Mesendoderm (in vitro differentiated cells): ENCODE results near the gene PYGL.
A peak's percentile ranks its signal among the peaks of the same experiment; 100 is the strongest.

Experiments used
- DNase-seq: peaks from one replicate; pipeline ENCODE4 v3.0.0; 2013
- H2AK5ac ChIP-seq: 2 replicates; pipeline ENCODE4 v1.6.1; 2013; ENCODE audit warnings: low read length, inconsistent platforms
- H2BK120ac ChIP-seq: 2 replicates; pipeline ENCODE4 v1.6.1; 2013; ENCODE audit warnings: low read depth, mild to moderate bottlenecking, low read length, moderate library complexity, mixed read lengths
- H2BK15ac ChIP-seq: replicated peaks from 2 replicates; pipeline ENCODE4 v1.6.1; 2013; ENCODE audit warnings: low read depth, mild to moderate bottlenecking, moderate library complexity
- H2BK5ac ChIP-seq: 2 replicates; pipeline ENCODE4 v1.6.1; 2013; ENCODE audit warnings: low read length, inconsistent platforms
- H3K18ac ChIP-seq: 2 replicates; pipeline ENCODE4 v1.6.1; 2013; ENCODE audit warnings: mild to moderate bottlenecking, low read length, mixed read lengths
- H3K23ac ChIP-seq: one replicate; pipeline ENCODE4 v1.6.1; 2013; ENCODE audit warnings: low read length
- H3K27ac ChIP-seq: 2 replicates; pipeline ENCODE4 v1.5.1; 2013; ENCODE audit warnings: low read depth, mild to moderate bottlenecking, inconsistent platforms, low read length, moderate library complexity
- H3K27me3 ChIP-seq: 2 replicates; pipeline ENCODE4 v1.6.1; 2013; ENCODE audit warnings: low read length, control low read depth, mild to moderate bottlenecking, inconsistent platforms; ENCODE audit not compliant: insufficient read depth, poor library complexity
- H3K36me3 ChIP-seq: 2 replicates; pipeline ENCODE4 v1.6.1; 2013; ENCODE audit warnings: low read length, inconsistent platforms; ENCODE audit not compliant: control insufficient read depth, insufficient read depth
- H3K4ac ChIP-seq: one replicate; pipeline ENCODE4 v1.6.1; 2013; ENCODE audit warnings: low read depth, mild to moderate bottlenecking, low read length, moderate library complexity
- H3K4me1 ChIP-seq: 2 replicates; pipeline ENCODE4 v1.6.1; 2013; ENCODE audit warnings: low read depth, low read length, inconsistent platforms; ENCODE audit not compliant: control insufficient read depth
- H3K4me2 ChIP-seq: 2 replicates; pipeline ENCODE4 v1.6.1; 2013; ENCODE audit warnings: low read length
- H3K4me3 ChIP-seq: 2 replicates; pipeline ENCODE4 v1.5.1; 2013; ENCODE audit warnings: mild to moderate bottlenecking, low read length
- H3K56ac ChIP-seq: one replicate; pipeline ENCODE4 v1.6.1; 2013; ENCODE audit warnings: low read length
- H3K79me1 ChIP-seq: 2 replicates; pipeline ENCODE4 v1.6.1; 2013; ENCODE audit warnings: low read length, inconsistent platforms
- H3K79me2 ChIP-seq: 2 replicates; pipeline ENCODE4 v1.6.1; 2013; ENCODE audit warnings: mild to moderate bottlenecking, low read length; ENCODE audit not compliant: control insufficient read depth, insufficient read depth
- H3K9ac ChIP-seq: 2 replicates; pipeline ENCODE4 v1.6.1; 2013; ENCODE audit warnings: low read length, inconsistent platforms
- H4K5ac ChIP-seq: one replicate; pipeline ENCODE4 v1.6.1; 2013; ENCODE audit warnings: low read length
- H4K8ac ChIP-seq: one replicate; pipeline ENCODE4 v1.6.1; 2013; ENCODE audit warnings: low read depth, mild to moderate bottlenecking, control low read depth, low read length, moderate library complexity
- WGBS: extraction: QIAGEN DNeasy Blood & Tissue Kit; methylation state at CpG from one replicate; pipeline ENCODE4 v1.1.7; 2013; ENCODE audit warnings: low lambda C conversion rate, missing lambda C conversion rate; ENCODE audit not compliant: insufficient coverage; ENCODE audit errors: extremely low coverage; 5-methylcytosine and 5-hydroxymethylcytosine counted together

PYGL gene

DNA sequence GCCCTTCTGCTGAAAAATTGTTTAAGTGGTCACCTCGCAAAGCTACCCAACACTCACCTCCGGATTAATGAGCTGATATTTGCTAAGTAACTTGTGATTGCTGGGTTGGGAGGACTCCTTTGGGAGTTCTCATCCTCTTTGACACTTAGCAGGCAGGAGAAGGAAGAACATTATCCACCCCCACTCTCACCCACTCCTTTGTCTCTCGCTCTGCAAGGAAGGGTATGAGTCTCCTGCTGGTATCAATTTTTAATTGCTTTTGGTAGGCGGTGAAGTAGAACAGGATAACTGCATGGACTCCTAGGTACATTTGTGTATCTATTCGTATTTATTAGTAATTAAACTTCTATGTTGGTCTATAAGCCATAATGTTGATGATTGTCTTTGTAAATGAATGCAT is 79.3 kb downstream of the PYGL start:
- Histone ChIP-seq H3K56ac (no peak overlapping the region), H4K5ac (no peak overlapping the region), H3K4me1 (peaks cover 9% of the 10 kb centered on the region), H3K9ac (no peak overlapping the region), H3K18ac (no peak overlapping the region), H3K4me3 (no peak overlapping the region), H2BK120ac (no peak overlapping the region), H3K27ac (no peak overlapping the region), H4K8ac (no peak overlapping the region), H3K36me3 (no peaks in the 10 kb centered on the region), H3K23ac (no peak overlapping the region), H3K4ac (no peak overlapping the region), H3K4me2 (no peak overlapping the region), H3K79me1 (no peaks in the 10 kb centered on the region), H2BK15ac (no peak overlapping the region), H3K27me3 (no peaks in the 10 kb centered on the region), H2BK5ac (no peak overlapping the region), H3K79me2 (no peaks in the 10 kb centered on the region), H2AK5ac (no peak overlapping the region)
- no CpG with 5 or more reads among the region's 5 CpGs for WGBS
- DNase-seq = no peak

DNA sequence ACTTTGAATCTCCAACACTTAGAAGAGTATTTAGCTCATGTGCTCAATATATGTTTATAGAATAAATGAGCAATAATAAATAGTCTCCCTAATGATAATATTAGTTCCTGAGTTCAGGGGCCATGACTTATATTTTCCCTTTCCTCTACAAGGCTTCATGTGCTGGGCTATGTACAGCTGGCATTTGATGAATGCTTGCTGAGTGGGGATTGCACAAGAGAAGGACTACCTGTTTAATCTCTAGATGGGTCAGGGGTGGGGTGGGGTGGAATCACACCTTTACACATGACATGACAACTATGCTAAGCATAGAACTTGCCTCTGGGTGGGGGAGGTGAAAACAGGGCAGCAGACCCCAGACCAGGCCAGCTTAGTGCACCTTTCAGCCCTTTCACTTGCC is 80.0 kb downstream of the PYGL start:
- H3K18ac ChIP-seq = no peak overlapping the region
- H3K56ac ChIP-seq = no peak overlapping the region
- no peaks in the 10 kb centered on the region for H3K79me2 ChIP-seq
- H3K27ac ChIP-seq = no peak overlapping the region
- H2BK120ac ChIP-seq = no peak overlapping the region
- no peak overlapping the region for H3K4ac ChIP-seq
- no peaks in the 10 kb centered on the region for H3K36me3 ChIP-seq
- H2AK5ac ChIP-seq = no peak overlapping the region
- H4K5ac ChIP-seq = no peak overlapping the region
- peaks cover 9% of the 10 kb centered on the region for H3K4me1 ChIP-seq
- H4K8ac ChIP-seq = no peak overlapping the region
- H3K9ac ChIP-seq = no peak overlapping the region
- H3K27me3 ChIP-seq = no peaks in the 10 kb centered on the region
- no peak for DNase-seq
- no peak overlapping the region for H3K4me2 ChIP-seq
- H3K4me3 ChIP-seq = no peak overlapping the region
- no peak overlapping the region for H2BK5ac ChIP-seq
- H3K79me1 ChIP-seq = no peaks in the 10 kb centered on the region
- H3K23ac ChIP-seq = no peak overlapping the region
- H2BK15ac ChIP-seq = no peak overlapping the region

DNA sequence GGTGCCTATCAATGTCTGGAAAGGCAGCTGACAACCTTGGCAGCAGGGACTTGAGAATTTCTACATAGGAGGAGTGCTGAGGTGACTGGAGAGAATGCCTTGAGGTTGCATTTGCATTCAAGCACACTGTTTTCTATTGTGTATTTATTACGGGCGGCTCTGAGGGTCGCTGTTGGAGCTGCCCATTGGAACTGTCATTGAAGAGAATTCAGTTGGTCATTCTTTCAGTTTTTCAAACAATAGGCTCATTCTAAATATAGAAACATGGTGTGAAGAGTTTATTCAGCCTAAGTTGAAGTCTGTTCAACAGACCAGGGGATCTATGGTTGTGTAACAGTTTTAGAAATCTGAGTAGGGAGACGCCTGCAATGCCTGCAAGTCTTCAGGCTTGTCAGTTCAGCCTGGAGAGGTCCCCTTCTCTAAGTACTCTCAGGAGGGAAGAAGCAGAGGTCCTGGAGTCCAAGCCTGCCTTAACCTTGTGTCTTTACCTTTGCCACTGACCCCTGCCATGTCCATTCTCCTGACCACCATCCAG is 82.2 kb downstream of the PYGL start:
- Histone ChIP-seq H3K4me2 (no peak overlapping the region), H3K56ac (no peak overlapping the region), H3K18ac (no peak overlapping the region), H3K23ac (no peak overlapping the region), H3K4ac (no peak overlapping the region), H3K4me1 (peaks cover 9% of the 10 kb centered on the region), H2BK5ac (no peak overlapping the region), H3K27me3 (no peaks in the 10 kb centered on the region), H3K27ac (no peak overlapping the region), H3K36me3 (no peaks in the 10 kb centered on the region), H4K5ac (no peak overlapping the region), H3K79me2 (no peaks in the 10 kb centered on the region), H3K9ac (no peak overlapping the region), H3K79me1 (no peaks in the 10 kb centered on the region), H4K8ac (no peak overlapping the region), H3K4me3 (no peak overlapping the region), H2BK15ac (no peak overlapping the region), H2BK120ac (no peak overlapping the region), H2AK5ac (no peak overlapping the region)
- WGBS = no CpG with 5 or more reads among the region's 4 CpGs
- no peak for DNase-seq

DNA sequence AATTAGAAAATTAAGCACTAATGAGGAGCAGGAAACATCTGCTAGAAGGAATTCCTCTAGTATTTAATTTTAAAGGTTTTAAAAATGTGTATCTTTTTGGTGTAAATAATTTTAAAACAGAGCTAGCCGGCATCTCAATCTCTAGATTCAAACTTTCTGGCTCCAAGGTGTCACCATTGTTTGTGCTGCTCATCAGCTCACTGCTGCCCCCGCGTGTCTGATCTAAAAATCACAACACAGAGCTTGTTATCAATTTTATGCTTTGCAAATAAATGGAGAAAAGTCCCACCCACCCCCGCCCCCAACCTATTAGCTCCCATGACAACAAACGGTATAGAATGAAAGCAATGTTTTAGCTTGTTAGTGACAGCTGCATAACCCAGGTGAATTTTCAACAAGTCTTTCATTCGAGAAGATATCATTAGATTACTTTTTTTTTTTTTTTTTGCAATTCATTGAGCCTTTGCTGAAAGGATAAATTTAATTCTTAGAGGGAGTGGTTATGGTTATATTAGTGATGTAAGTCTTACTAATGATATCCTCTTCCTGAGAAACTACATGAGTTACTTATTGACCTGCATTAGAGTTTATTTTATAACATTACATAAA is 83.7 kb downstream of the PYGL start:
- H3K4me2 ChIP-seq = no peak overlapping the region
- H3K4ac ChIP-seq = no peak overlapping the region
- no peak overlapping the region for H2BK15ac ChIP-seq
- H3K36me3 ChIP-seq = no peaks in the 10 kb centered on the region
- H4K5ac ChIP-seq = no peak overlapping the region
- no peak overlapping the region for H3K18ac ChIP-seq
- no peaks in the 10 kb centered on the region for H3K79me1 ChIP-seq
- H2BK5ac ChIP-seq = no peak overlapping the region
- no peak overlapping the region for H3K9ac ChIP-seq
- no peak overlapping the region for H3K27ac ChIP-seq
- no peaks in the 10 kb centered on the region for H3K79me2 ChIP-seq
- peaks cover 9% of the 10 kb centered on the region for H3K4me1 ChIP-seq
- no peak overlapping the region for H4K8ac ChIP-seq
- no peak overlapping the region for H2BK120ac ChIP-seq
- WGBS = no CpG with 5 or more reads among the region's 6 CpGs
- no peak overlapping the region for H3K56ac ChIP-seq
- no peak overlapping the region for H3K4me3 ChIP-seq
- H3K23ac ChIP-seq = no peak overlapping the region
- no peak overlapping the region for H2AK5ac ChIP-seq
- H3K27me3 ChIP-seq = no peaks in the 10 kb centered on the region
- peak; percentile 88 for DNase-seq

DNA sequence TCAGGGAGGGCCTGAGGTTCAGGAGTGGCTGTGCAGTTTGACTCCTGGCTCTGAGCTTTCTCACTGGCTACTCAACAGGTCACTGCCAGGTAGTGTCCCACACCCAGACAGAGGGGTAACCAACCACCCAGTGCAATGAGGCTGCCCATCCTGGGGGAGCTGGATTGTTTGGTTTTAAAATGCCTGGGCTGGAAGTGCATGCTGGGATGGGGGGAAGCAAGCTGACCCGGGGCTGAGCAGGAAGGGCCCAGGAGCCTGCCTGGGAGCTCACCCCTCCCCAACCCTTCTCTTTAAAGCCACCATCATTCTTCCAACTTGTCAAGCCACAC is 85.0 kb downstream of the PYGL start:
- Histone ChIP-seq H3K18ac (no peak overlapping the region), H3K27ac (no peak overlapping the region), H3K23ac (no peak overlapping the region), H3K36me3 (no peaks in the 10 kb centered on the region), H4K8ac (no peak overlapping the region), H3K79me2 (no peaks in the 10 kb centered on the region), H3K4me1 (peaks cover 3% of the 10 kb centered on the region), H3K9ac (no peak overlapping the region), H4K5ac (no peak overlapping the region), H2BK120ac (no peak overlapping the region), H3K4me2 (no peak overlapping the region), H3K4me3 (no peak overlapping the region), H3K56ac (no peak overlapping the region), H2BK5ac (no peak overlapping the region), H3K4ac (no peak overlapping the region), H3K79me1 (no peaks in the 10 kb centered on the region), H2AK5ac (no peak overlapping the region), H2BK15ac (no peak overlapping the region), H3K27me3 (no peaks in the 10 kb centered on the region)
- no peak for DNase-seq
- WGBS = no CpG with 5 or more reads among the region's 1 CpG

DNA sequence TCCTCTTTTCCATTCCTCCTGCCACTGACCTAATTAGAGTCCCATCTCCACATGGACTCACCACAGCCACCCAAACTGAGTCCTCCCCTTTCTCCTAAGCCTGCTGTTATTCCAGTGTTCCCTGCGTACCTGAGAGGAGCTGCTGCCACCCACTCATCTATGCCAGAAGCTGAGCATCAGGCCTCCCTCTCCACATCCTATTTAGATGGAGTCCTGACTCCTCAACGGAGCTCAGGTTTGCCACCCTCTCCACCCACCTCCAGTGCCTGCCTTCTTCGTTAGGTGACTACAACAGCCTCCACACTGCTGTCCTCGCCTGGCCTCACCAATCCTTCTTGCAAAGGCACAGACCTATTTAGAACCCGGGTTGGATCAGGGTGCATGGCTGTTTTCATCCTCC is 87.6 kb downstream of the PYGL start:
- Histone ChIP-seq H3K4ac (no peak overlapping the region), H3K79me2 (no peaks in the 10 kb centered on the region), H3K18ac (no peak overlapping the region), H3K4me2 (no peak overlapping the region), H3K27ac (no peak overlapping the region), H3K9ac (no peak overlapping the region), H3K79me1 (no peaks in the 10 kb centered on the region), H3K23ac (no peak overlapping the region), H3K56ac (no peak overlapping the region), H3K36me3 (no peaks in the 10 kb centered on the region), H3K4me1 (no peaks in the 10 kb centered on the region), H4K5ac (no peak overlapping the region), H3K4me3 (no peak overlapping the region), H4K8ac (no peak overlapping the region), H2AK5ac (no peak overlapping the region), H3K27me3 (no peaks in the 10 kb centered on the region), H2BK120ac (no peak overlapping the region), H2BK15ac (no peak overlapping the region), H2BK5ac (no peak overlapping the region)
- WGBS = no CpG with 5 or more reads among the region's 5 CpGs
- DNase-seq = no peak
